ENCODE measurements around the gene CTDSP1. TPM values are rescaled to one million over a fixed set of nuclear protein-coding genes. Genes with fewer than 3 reads are reported as not detected.

The CTDSP1 gene
- polyA plus RNA-seq, 1 donor from 2014 or later: 0.97 TPM

DNA sequence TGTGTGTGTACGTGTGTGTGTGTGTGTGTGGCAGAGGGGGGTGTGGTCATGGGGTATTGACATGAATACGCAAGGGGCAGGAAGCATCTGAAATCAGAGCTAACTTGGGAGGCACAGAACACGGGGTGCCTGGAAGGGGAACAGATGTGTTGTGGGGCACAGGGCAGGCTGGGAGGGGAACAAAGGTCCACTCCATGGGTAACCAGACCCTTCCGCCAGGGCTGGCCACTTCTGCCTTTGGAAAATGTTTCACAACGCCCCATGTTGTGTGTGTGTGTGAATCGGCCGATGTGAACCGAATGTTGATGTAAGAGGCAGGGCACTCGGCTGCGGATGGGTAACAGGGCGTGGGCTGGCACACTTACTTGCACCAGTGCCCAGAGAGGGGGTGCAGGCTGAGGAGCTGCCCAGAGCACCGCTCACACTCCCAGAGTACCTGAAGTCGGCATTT is 17.7 kb upstream of the CTDSP1 start, which contains the start of gene SLC11A1:
TSS of gene SLC11A1 (plus strand) at position 358 of the 451 bp plus-strand sequence. CDS start 96 bp downstream, outside the sequence.
- Histone ChIP-seq H3K4me3 (ENCODE audit: low read length) (no peak within 1 kb of the TSS), H3K27ac (ENCODE audit: low read length) (no peak within 1 kb of the TSS), H3K36me3 (ENCODE audit: insufficient read depth, low read length) (no peaks in the 10 kb centered on the region), H3K9ac (ENCODE audit: low read length) (no peak within 1 kb of the TSS), H3K79me2 (replicated peaks; ENCODE audit: insufficient read depth, low read length) (no peaks in the 10 kb centered on the region), H3K4me2 (ENCODE audit: low read length) (no peak within 1 kb of the TSS), H3F3A (ENCODE audit: insufficient read depth, low read length, poor library complexity, severe bottlenecking) (no peaks in the 10 kb centered on the region), H2AFZ (ENCODE audit: low read depth, low read length) (no peak within 1 kb of the TSS), H3K27me3 (ENCODE audit: insufficient read depth, low read depth, low read length) (peaks cover 2% of the 10 kb centered on the region), H3K9me3 (ENCODE audit: low read length) (no peaks in the 10 kb centered on the region), H3K9me2 (ENCODE audit: insufficient read depth, low read length) (no peaks in the 10 kb centered on the region), H4K20me1 (ENCODE audit: insufficient read depth) (no peaks in the 10 kb centered on the region)
- TF ChIP-seq SMC3 (conservative IDR thresholded peaks at IDR 0.05; ENCODE audit: poor library complexity) (no peak), MXI1 (conservative IDR thresholded peaks at IDR 0.05; ENCODE audit: poor library complexity, severe bottlenecking) (no peak), EP300 (conservative IDR thresholded peaks at IDR 0.05; ENCODE audit: poor library complexity, severe bottlenecking) (no peak)

DNA sequence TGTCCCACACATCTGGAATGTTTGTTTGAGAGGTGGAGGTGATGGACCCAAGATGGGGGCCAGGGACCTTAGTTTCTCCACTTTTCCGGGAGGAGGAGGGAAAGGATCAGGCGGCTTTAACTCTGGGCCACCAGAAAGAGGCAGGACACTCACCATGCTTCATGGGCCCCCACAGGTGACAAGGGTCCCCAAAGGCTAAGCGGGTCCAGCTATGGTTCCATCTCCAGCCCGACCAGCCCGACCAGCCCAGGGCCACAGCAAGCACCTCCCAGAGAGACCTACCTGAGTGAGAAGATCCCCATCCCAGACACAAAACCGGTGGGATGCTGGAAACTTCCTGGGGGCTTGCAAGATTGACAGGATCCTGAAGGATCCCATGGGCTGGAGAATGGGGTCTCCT is 16.9 kb upstream of the CTDSP1 start:
- no peaks in the 10 kb centered on the region for H3K79me2 ChIP-seq (replicated peaks; ENCODE audit: insufficient read depth, low read length)
- no peak overlapping the region for H3K4me2 ChIP-seq (ENCODE audit: low read length)
- H2AFZ ChIP-seq (ENCODE audit: low read depth, low read length): no peak overlapping the region
- no peaks in the 10 kb centered on the region for H3F3A ChIP-seq (ENCODE audit: insufficient read depth, low read length, poor library complexity, severe bottlenecking)
- no peaks in the 10 kb centered on the region for H3K9me3 ChIP-seq (ENCODE audit: low read length)
- H3K9me2 ChIP-seq (ENCODE audit: insufficient read depth, low read length): no peaks in the 10 kb centered on the region
- H3K36me3 ChIP-seq (ENCODE audit: insufficient read depth, low read length): no peaks in the 10 kb centered on the region
- H4K20me1 ChIP-seq (ENCODE audit: insufficient read depth): no peaks in the 10 kb centered on the region
- TF ChIP-seq EP300 (conservative IDR thresholded peaks at IDR 0.05; ENCODE audit: poor library complexity, severe bottlenecking) (no peak), EZH2 (IDR thresholded peaks at IDR 0.05; ENCODE audit: borderline replicate concordance, insufficient read depth, low read length, poor library complexity, severe bottlenecking) (no peak), TAF1 (IDR thresholded peaks at IDR 0.05; ENCODE audit: low read depth) (no peak), SMC3 (conservative IDR thresholded peaks at IDR 0.05; ENCODE audit: poor library complexity) (no peak), MXI1 (conservative IDR thresholded peaks at IDR 0.05; ENCODE audit: poor library complexity, severe bottlenecking) (no peak), RAD21 (conservative IDR thresholded peaks at IDR 0.05) (no peak), POLR2AphosphoS5 (IDR thresholded peaks at IDR 0.05) (no peak)
- TF ChIP-seq, protein P1, sequence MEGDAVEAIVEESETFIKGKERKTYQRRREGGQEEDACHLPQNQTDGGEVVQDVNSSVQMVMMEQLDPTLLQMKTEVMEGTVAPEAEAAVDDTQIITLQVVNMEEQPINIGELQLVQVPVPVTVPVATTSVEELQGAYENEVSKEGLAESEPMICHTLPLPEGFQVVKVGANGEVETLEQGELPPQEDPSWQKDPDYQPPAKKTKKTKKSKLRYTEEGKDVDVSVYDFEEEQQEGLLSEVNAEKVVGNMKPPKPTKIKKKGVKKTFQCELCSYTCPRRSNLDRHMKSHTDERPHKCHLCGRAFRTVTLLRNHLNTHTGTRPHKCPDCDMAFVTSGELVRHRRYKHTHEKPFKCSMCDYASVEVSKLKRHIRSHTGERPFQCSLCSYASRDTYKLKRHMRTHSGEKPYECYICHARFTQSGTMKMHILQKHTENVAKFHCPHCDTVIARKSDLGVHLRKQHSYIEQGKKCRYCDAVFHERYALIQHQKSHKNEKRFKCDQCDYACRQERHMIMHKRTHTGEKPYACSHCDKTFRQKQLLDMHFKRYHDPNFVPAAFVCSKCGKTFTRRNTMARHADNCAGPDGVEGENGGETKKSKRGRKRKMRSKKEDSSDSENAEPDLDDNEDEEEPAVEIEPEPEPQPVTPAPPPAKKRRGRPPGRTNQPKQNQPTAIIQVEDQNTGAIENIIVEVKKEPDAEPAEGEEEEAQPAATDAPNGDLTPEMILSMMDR (IDR thresholded peaks at IDR 0.05; ENCODE audit: poor library complexity, severe bottlenecking): no peak
- TF ChIP-seq, protein P2, sequence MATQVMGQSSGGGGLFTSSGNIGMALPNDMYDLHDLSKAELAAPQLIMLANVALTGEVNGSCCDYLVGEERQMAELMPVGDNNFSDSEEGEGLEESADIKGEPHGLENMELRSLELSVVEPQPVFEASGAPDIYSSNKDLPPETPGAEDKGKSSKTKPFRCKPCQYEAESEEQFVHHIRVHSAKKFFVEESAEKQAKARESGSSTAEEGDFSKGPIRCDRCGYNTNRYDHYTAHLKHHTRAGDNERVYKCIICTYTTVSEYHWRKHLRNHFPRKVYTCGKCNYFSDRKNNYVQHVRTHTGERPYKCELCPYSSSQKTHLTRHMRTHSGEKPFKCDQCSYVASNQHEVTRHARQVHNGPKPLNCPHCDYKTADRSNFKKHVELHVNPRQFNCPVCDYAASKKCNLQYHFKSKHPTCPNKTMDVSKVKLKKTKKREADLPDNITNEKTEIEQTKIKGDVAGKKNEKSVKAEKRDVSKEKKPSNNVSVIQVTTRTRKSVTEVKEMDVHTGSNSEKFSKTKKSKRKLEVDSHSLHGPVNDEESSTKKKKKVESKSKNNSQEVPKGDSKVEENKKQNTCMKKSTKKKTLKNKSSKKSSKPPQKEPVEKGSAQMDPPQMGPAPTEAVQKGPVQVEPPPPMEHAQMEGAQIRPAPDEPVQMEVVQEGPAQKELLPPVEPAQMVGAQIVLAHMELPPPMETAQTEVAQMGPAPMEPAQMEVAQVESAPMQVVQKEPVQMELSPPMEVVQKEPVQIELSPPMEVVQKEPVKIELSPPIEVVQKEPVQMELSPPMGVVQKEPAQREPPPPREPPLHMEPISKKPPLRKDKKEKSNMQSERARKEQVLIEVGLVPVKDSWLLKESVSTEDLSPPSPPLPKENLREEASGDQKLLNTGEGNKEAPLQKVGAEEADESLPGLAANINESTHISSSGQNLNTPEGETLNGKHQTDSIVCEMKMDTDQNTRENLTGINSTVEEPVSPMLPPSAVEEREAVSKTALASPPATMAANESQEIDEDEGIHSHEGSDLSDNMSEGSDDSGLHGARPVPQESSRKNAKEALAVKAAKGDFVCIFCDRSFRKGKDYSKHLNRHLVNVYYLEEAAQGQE (IDR thresholded peaks at IDR 0.05; ENCODE audit: borderline replicate concordance): no peak
- H3K4me3 ChIP-seq (ENCODE audit: low read length): no peak overlapping the region
- H3K27me3 ChIP-seq (ENCODE audit: insufficient read depth, low read depth, low read length): peaks cover 6% of the 10 kb centered on the region
- no peak overlapping the region for H3K9ac ChIP-seq (ENCODE audit: low read length)
- no peak overlapping the region for H3K27ac ChIP-seq (ENCODE audit: low read length)
